DMS79 (cell line): Measurements from ENCODE around the gene TACR2.

Experiments
- DNase-seq: peaks from one replicate; lab custom pipeline; 2025; lab: John Stamatoyannopoulos, UW

The TACR2 gene

GRCh38 chr10:69419096-69419743 is 2.5 kb upstream of the TACR2 start:
- DNase-seq, result no peak

- no peak for DNase-seq
Measured at GRCh38 chr10:69418052-69418752, 1.5 kb upstream of the TACR2 start.

- no peak for DNase-seq
Measured at GRCh38 chr10:69417542-69417941, 824 bp upstream of the TACR2 start.

GRCh38 chr10:69415951-69416350 is 767 bp downstream of the TACR2 start:
- no peak for DNase-seq

GRCh38 chr10:69415049-69415448 is 1.7 kb downstream of the TACR2 start:
- no peak for DNase-seq

GRCh38 chr10:69414036-69415018 is 2.4 kb downstream of the TACR2 start:
- DNase-seq, result no peak

- DNase-seq, result no peak
Measured at GRCh38 chr10:69413221-69413865, 3.4 kb downstream of the TACR2 start.

GRCh38 chr10:69412232-69412790 is 4.4 kb downstream of the TACR2 start:
- no peak for DNase-seq

GRCh38 chr10:69411476-69411875 is 5.2 kb downstream of the TACR2 start:
- no peak for DNase-seq

- DNase-seq, result no peak
Measured at GRCh38 chr10:69410487-69410886, 6.2 kb downstream of the TACR2 start.

- DNase-seq, result no peak
Measured at GRCh38 chr10:69409968-69410367, 6.8 kb downstream of the TACR2 start.

GRCh38 chr10:69409176-69409495 is 7.6 kb downstream of the TACR2 start:
- no peak for DNase-seq

GRCh38 chr10:69408318-69409175 is 8.2 kb downstream of the TACR2 start:
- peak; percentile 69 for DNase-seq

- no peak for DNase-seq
Measured at GRCh38 chr10:69407621-69408301, 9.0 kb downstream of the TACR2 start.

GRCh38 chr10:69406816-69407580 is 9.7 kb downstream of the TACR2 start:
- no peak for DNase-seq

- DNase-seq, result no peak
Measured at GRCh38 chr10:69406302-69406811, 10.4 kb downstream of the TACR2 start.

GRCh38 chr10:69405221-69405620 is 11.5 kb downstream of the TACR2 start:
- no peak for DNase-seq

- no peak for DNase-seq
Measured at GRCh38 chr10:69404786-69405185, 11.9 kb downstream of the TACR2 start.

- DNase-seq, result no peak
Measured at GRCh38 chr10:69403519-69403918, 13.2 kb downstream of the TACR2 start.
